Measurements from ENCODE around the gene SHISAL1. TPM values are rescaled to one million over a fixed set of nuclear protein-coding genes. Genes with fewer than 3 reads are reported as not detected.

SHISAL1 gene
- total RNA-seq, 2 experiments from 2014 or later = not detected

- Histone ChIP-seq H3K9me3 (ENCODE audit: control insufficient read depth in 1 of 2, insufficient read depth in 1 of 2, low read length in 2 of 2) (peaks cover 0 to 6% of the 10 kb centered on the region in 2 experiments), H3K4me3 (ENCODE audit: low read length) (no peak overlapping the region), H3K4me1 (ENCODE audit: insufficient read depth, low read length) (peaks cover 7% of the 10 kb centered on the region), H3K27ac (ENCODE audit: low read depth in 1 of 2, low read length in 2 of 2) (no peak overlapping the region), H3K27me3 (ENCODE audit: control insufficient read depth in 1 of 2, insufficient read depth in 2 of 2, low read length in 2 of 2) (peaks cover 6% of the 10 kb centered on the region in 2 experiments), H3K36me3 (ENCODE audit: insufficient read depth, low read length) (no peaks in the 10 kb centered on the region)
- Mint-ChIP-seq H3K36me3 (ENCODE audit: low read depth) (no peaks in the 10 kb centered on the region), H3K27me3 (peaks cover 5% of the 10 kb centered on the region), H3K4me3 (no peak overlapping the region), H3K27ac (no peak overlapping the region), H3K4me1 (ENCODE audit: low read depth) (no peaks in the 10 kb centered on the region), H3K9me3 (no peaks in the 10 kb centered on the region)
- DNase-seq (no peak), ATAC-seq (ENCODE audit: poor library complexity) (no peak)
- POLR2A ChIA-PET = no interaction called here
- no peak for TF ChIP-seq CTCF (IDR thresholded peaks at IDR 0.05)
- intact Hi-C loops (cut with DNase I, micrococcal nuclease) = no loop called here
- CTCF ChIA-PET = no interaction called here
Observed at GRCh38 chr22:44348971-44349560, 36.3 kb upstream of the SHISAL1 start.

- DNase-seq = no peak
- H3K27ac Mint-ChIP-seq = no peak overlapping the region
- intact Hi-C loops (cut with DNase I, micrococcal nuclease) = no loop called here
- CTCF ChIA-PET = no interaction called here
- peaks cover 5% of the 10 kb centered on the region for H3K27me3 Mint-ChIP-seq
- Histone ChIP-seq H3K27ac (ENCODE audit: low read depth in 1 of 2, low read length in 2 of 2) (no peak overlapping the region), H3K4me1 (ENCODE audit: insufficient read depth, low read length) (peaks cover 7% of the 10 kb centered on the region), H3K36me3 (ENCODE audit: insufficient read depth, low read length) (no peaks in the 10 kb centered on the region), H3K27me3 (ENCODE audit: control insufficient read depth in 1 of 2, insufficient read depth in 2 of 2, low read length in 2 of 2) (peaks cover 6% of the 10 kb centered on the region in 2 experiments), H3K4me3 (ENCODE audit: low read length) (no peak overlapping the region), H3K9me3 (ENCODE audit: control insufficient read depth in 1 of 2, insufficient read depth in 1 of 2, low read length in 2 of 2) (peaks cover 0 to 6% of the 10 kb centered on the region in 2 experiments)
- no peaks in the 10 kb centered on the region for H3K4me1 Mint-ChIP-seq (ENCODE audit: low read depth)
- H3K36me3 Mint-ChIP-seq (ENCODE audit: low read depth) = no peaks in the 10 kb centered on the region
- TF ChIP-seq CTCF (IDR thresholded peaks at IDR 0.05) = no peak
- no peaks in the 10 kb centered on the region for H3K9me3 Mint-ChIP-seq
- ATAC-seq (ENCODE audit: poor library complexity) = no peak
- POLR2A ChIA-PET = no interaction called here
- H3K4me3 Mint-ChIP-seq = no peak overlapping the region
Observed at GRCh38 chr22:44347549-44347948, 34.8 kb upstream of the SHISAL1 start.

- Mint-ChIP-seq H3K27ac (no peak overlapping the region), H3K36me3 (ENCODE audit: low read depth) (no peaks in the 10 kb centered on the region), H3K4me3 (no peak overlapping the region), H3K9me3 (no peaks in the 10 kb centered on the region), H3K4me1 (ENCODE audit: low read depth) (no peaks in the 10 kb centered on the region), H3K27me3 (peaks cover 5% of the 10 kb centered on the region)
- no peaks in the 10 kb centered on the region for H3K36me3 ChIP-seq (ENCODE audit: insufficient read depth, low read length)
- intact Hi-C loops (cut with DNase I, micrococcal nuclease) = no loop called here
- H3K4me1 ChIP-seq (ENCODE audit: insufficient read depth, low read length) = peaks cover 5% of the 10 kb centered on the region
- POLR2A ChIA-PET = no interaction called here
- DNase-seq (no peak), ATAC-seq (ENCODE audit: poor library complexity) (no peak)
- no peak overlapping the region for H3K27ac ChIP-seq (ENCODE audit: low read depth in 1 of 2, low read length in 2 of 2)
- H3K9me3 ChIP-seq (ENCODE audit: control insufficient read depth in 1 of 2, insufficient read depth in 1 of 2, low read length in 2 of 2) = peaks cover 0 to 6% of the 10 kb centered on the region in 2 experiments
- CTCF ChIA-PET = no interaction called here
- H3K27me3 ChIP-seq (ENCODE audit: control insufficient read depth in 1 of 2, insufficient read depth in 2 of 2, low read length in 2 of 2) = peaks cover 6% of the 10 kb centered on the region in 2 experiments
- TF ChIP-seq CTCF (IDR thresholded peaks at IDR 0.05) = no peak
- H3K4me3 ChIP-seq (ENCODE audit: low read length) = no peak overlapping the region
Observed at GRCh38 chr22:44347080-44347479, 34.3 kb upstream of the SHISAL1 start.
